Measurements from ENCODE around the gene GLB1L.

Gene GLB1L

DNA sequence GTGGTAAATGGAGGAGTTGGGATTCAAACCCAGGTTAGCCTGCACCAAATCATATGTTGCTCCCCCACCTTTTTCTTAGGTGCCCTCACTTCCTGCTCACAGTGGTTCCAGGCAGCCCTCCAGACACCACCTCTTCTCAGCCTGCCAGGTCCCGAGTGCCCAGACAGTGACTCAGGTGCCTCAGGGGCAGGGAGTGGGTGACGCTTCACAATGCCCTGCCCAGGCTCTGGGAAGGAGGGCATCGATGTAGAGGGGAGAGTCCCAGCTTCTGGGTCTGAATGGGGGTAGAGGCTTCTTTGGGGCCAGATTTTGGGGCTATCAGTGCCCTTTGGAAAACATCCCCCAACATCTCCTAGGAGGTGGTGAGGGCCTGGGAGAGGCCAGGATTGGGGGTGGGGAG lies 28.7 kb upstream of the GLB1L start:
- in situ Hi-C loops (cut with HindIII; ENCODE audit: low sequenced_read_pairs): no loop called here
- TF ChIP-seq, protein P1, sequence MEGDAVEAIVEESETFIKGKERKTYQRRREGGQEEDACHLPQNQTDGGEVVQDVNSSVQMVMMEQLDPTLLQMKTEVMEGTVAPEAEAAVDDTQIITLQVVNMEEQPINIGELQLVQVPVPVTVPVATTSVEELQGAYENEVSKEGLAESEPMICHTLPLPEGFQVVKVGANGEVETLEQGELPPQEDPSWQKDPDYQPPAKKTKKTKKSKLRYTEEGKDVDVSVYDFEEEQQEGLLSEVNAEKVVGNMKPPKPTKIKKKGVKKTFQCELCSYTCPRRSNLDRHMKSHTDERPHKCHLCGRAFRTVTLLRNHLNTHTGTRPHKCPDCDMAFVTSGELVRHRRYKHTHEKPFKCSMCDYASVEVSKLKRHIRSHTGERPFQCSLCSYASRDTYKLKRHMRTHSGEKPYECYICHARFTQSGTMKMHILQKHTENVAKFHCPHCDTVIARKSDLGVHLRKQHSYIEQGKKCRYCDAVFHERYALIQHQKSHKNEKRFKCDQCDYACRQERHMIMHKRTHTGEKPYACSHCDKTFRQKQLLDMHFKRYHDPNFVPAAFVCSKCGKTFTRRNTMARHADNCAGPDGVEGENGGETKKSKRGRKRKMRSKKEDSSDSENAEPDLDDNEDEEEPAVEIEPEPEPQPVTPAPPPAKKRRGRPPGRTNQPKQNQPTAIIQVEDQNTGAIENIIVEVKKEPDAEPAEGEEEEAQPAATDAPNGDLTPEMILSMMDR (IDR thresholded peaks at IDR 0.05; ENCODE audit: low read depth, low read length): no peak
- DNase-seq (ENCODE audit: low read depth, low spot score): no peak
- H3K4me3 ChIP-seq (ENCODE audit: low read depth, low read length): no peak overlapping the region

GRCh38 chr2:219272995-219273394 lies 27.8 kb upstream of the GLB1L start:
- no peak overlapping the region for H3K4me3 ChIP-seq (ENCODE audit: low read depth, low read length)
- DNase-seq (ENCODE audit: low read depth, low spot score): no peak
- TF ChIP-seq, protein P1 (IDR thresholded peaks at IDR 0.05; ENCODE audit: low read depth, low read length): no peak
- in situ Hi-C loops (cut with HindIII; ENCODE audit: low sequenced_read_pairs): no loop called here

GRCh38 chr2:219272356-219272755 lies 27.1 kb upstream of the GLB1L start:
- in situ Hi-C loops (cut with HindIII; ENCODE audit: low sequenced_read_pairs): no loop called here
- TF ChIP-seq, protein P1 (IDR thresholded peaks at IDR 0.05; ENCODE audit: low read depth, low read length): no peak

DNA sequence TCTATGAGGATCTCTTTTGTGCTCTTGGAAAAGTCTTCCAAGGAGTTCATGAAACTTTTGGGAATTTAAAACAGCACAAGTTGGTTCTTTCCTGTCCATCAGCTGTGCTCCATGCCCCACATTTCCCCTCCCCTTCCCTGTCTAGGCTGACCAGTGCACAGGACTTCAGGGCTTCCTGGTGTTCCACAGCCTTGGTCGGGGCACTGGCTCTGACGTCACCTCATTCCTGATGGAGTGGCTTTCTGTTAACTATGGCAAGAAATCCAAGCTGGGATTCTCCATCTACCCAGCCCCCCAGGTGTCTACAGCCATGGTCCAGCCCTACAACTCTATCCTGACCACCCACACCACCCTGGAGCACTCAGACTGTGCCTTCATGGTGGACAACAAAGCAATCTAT lies 25.8 kb upstream of the GLB1L start:
- TF ChIP-seq, protein P1 (IDR thresholded peaks at IDR 0.05; ENCODE audit: low read depth, low read length): no peak
- in situ Hi-C loops (cut with HindIII; ENCODE audit: low sequenced_read_pairs): no loop called here
- H3K4me3 ChIP-seq (ENCODE audit: low read depth, low read length): no peak overlapping the region
- no peak for DNase-seq (ENCODE audit: low read depth, low spot score)

More at GRCh38 chr2:219272356-219272755, 27.1 kb upstream of the GLB1L start:
- no peak for DNase-seq (ENCODE audit: low read depth, low spot score)
- H3K4me3 ChIP-seq (ENCODE audit: low read depth, low read length): no peak overlapping the region

DNA sequence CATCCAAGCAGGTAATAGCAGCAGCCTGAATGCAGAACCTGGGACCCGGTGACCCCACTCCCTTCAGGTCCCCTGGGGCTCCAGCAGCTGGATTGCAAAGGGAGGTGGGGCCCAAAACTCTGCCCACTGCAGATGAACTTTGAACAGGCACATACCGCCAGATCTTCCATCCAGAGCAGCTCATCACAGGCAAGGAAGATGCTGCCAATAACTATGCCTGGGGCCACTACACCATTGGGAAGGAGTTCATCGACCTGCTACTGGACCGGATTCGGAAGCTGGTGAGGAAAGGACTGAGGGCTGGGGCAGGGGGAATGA lies 24.8 kb upstream of the GLB1L start:
- no peak for DNase-seq (ENCODE audit: low read depth, low spot score)
- H3K4me3 ChIP-seq (ENCODE audit: low read depth, low read length): no peak overlapping the region
- TF ChIP-seq, protein P1 (IDR thresholded peaks at IDR 0.05; ENCODE audit: low read depth, low read length): no peak
- in situ Hi-C loops (cut with HindIII; ENCODE audit: low sequenced_read_pairs): no loop called here

- in situ Hi-C loops (cut with HindIII; ENCODE audit: low sequenced_read_pairs): no loop called here
- no peak overlapping the region for H3K4me3 ChIP-seq (ENCODE audit: low read depth, low read length)
- no peak for DNase-seq (ENCODE audit: low read depth, low spot score)
- TF ChIP-seq, protein P1 (IDR thresholded peaks at IDR 0.05; ENCODE audit: low read depth, low read length): no peak
Measured at GRCh38 chr2:219269362-219270054, 24.3 kb upstream of the GLB1L start.
